COLO668 (cell line): Measurements from ENCODE around the gene APLP2.

Experiments used
- DNase-seq: peaks from one replicate; lab custom pipeline; 2025; ENCODE audit not compliant: unreplicated experiment; lab: John Stamatoyannopoulos, UW

APLP2 gene

GRCh38 chr11:130144141-130144540 lies 74.4 kb downstream of the APLP2 start:
- no peak for DNase-seq

GRCh38 chr11:130144861-130145281 lies 75.2 kb downstream of the APLP2 start:
- peak; percentile 27 for DNase-seq

GRCh38 chr11:130145311-130145812 lies 75.7 kb downstream of the APLP2 start:
- DNase-seq, result no peak

GRCh38 chr11:130145975-130146776 lies 76.5 kb downstream of the APLP2 start:
- DNase-seq, result peak; percentile 84

- DNase-seq, result no peak
Measured at GRCh38 chr11:130146796-130147195, 77.1 kb downstream of the APLP2 start.

GRCh38 chr11:130148796-130149326 lies 79.2 kb downstream of the APLP2 start:
- DNase-seq, result no peak

GRCh38 chr11:130150790-130151189 lies 81.1 kb downstream of the APLP2 start:
- DNase-seq, result no peak

- no peak for DNase-seq
Measured at GRCh38 chr11:130151196-130151595, 81.5 kb downstream of the APLP2 start.

- no peak for DNase-seq
Measured at GRCh38 chr11:130156108-130157022, 86.7 kb downstream of the APLP2 start.

GRCh38 chr11:130157101-130157500 lies 87.4 kb downstream of the APLP2 start:
- no peak for DNase-seq

GRCh38 chr11:130157840-130158239 lies 88.1 kb downstream of the APLP2 start:
- DNase-seq, result no peak

- DNase-seq, result no peak
Measured at GRCh38 chr11:130159139-130159538, 89.4 kb downstream of the APLP2 start.

GRCh38 chr11:130159657-130160497 lies 90.2 kb downstream of the APLP2 start, which contains the start of gene ST14:
TSS of gene ST14 (plus strand) at chr11:130159782. CDS start at chr11:130159980, 198 bp downstream.
- peak; percentile 88 for DNase-seq

GRCh38 chr11:130160498-130161155 lies 90.9 kb downstream of the APLP2 start:
- DNase-seq, result peak; percentile 17

GRCh38 chr11:130161441-130162145 lies 91.9 kb downstream of the APLP2 start:
- DNase-seq, result no peak

- DNase-seq, result peak; percentile 17
Measured at GRCh38 chr11:130162733-130163132, 93.0 kb downstream of the APLP2 start.

- DNase-seq, result peak; percentile 65
Measured at GRCh38 chr11:130163346-130164220, 93.9 kb downstream of the APLP2 start.

GRCh38 chr11:130164221-130164570 lies 94.5 kb downstream of the APLP2 start:
- no peak for DNase-seq
